Measurements from ENCODE around the gene CHSY1.
A peak's percentile ranks its signal among the peaks of the same experiment; 100 is the strongest.
"Not testable (repeated sequence)": the region's sequence is repeated elsewhere in the genome, so short reads cannot be mapped to it uniquely, and the experiment has no call there.

The CHSY1 gene

DNA sequence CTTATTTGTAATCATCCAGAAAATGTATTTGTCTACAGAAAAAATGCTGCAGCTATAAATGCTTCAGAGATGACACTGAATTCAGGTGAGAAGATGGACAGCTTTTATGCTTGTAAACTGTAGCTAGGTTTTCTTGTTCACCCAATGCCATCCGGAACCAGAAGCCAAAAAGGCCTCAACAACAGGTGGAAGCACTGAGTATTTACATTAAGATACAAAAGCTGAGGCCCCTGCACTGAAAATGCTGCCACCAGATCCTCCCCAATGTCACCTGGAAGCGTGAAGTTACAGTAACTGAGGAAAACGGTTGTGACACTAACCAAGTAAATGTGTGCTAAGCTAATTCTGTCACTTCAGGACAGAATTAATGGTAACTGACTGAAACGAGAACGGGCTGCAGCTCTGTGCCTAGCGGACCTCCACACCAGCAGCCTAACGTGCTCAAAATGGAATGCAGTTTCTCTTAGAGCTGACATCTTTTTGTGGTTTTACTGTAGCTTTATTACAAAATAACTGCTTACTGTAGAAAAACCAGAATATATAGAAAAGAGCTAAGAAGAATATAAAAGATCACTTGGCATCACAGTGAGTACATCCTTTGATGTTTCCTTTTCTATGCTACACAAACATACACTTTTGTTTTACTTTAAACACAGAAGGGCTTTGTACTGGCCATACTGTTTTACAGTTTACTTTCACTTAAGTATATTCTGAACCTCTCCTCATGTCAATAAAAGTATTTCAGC is 7.6 kb downstream of the CHSY1 start:
- no peak for DNase-seq

DNA sequence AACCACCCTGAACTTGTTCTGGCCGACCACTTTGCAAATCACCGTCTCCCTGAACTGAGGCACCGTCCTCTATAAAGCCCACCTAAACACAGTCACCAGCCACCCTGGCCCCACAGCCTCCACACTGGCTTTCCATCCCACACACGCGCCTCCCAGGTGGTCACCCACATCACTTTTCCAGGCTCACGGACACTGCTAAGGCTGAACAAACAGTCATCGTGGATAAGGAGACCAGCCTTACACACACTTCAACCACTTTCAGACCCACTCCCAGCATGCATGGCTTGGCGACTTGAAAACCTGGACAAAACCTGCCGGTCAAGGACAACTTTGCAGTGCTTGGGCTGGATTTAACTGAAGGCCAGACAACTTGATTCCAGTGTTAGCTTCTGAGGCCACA is 8.4 kb downstream of the CHSY1 start:
- no peak for DNase-seq

DNA sequence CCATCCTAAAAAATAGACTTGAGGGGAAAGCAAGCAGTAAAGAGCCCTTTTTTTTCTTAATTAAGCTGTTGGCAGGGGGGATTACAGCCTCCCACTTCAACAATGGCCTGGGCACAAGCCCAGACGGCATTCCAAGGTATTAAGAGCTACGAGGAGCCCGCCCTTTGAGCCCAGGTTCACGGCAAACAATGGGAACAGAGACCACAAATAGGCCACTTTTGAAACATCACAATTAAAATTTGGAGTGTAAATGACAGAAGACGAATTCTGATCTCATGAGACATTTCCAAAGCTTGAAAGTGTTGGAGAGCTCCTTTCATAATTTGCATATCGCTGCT is 8.9 kb downstream of the CHSY1 start:
- DNase-seq: no peak

DNA sequence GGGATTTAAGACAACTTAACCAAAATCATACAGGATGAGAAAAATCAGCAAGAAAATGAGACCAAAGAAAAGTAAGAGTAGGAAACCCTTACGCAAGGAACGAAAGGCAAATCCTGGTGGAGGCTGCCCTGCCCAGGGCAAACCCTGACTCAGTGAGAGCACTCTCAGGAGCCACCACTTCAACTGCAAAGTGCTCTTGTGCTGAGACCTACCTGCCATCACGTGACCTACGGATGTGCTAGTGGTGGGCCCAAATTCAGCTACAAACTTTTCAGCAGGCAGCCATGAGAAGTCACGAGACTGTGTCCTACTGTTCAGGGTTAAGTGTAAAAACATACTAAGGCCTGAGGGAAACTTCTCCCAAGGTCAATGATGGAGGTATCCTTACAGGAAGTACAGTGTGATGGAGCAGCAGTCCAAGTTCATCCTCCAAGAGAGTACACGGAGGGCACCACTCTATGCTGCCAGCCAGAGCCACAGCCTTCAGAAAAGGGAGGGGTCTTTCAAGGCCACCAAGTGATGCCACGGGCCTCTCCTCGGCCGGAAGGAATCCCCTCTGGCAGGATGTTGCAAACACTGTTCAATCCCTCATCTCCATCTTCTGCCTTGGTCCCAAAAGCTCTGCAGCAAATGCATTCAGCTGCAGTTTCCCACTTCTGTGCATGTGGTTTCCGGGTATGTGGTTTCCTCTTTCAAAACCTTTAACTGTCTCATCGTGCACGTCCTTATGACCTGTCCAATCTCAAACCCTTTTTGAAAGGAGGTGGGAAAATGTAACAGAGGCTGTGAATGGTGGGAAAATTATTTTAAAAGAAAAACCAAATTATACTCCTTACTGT is 9.5 kb downstream of the CHSY1 start:
- DNase-seq: peak; percentile 44

DNA sequence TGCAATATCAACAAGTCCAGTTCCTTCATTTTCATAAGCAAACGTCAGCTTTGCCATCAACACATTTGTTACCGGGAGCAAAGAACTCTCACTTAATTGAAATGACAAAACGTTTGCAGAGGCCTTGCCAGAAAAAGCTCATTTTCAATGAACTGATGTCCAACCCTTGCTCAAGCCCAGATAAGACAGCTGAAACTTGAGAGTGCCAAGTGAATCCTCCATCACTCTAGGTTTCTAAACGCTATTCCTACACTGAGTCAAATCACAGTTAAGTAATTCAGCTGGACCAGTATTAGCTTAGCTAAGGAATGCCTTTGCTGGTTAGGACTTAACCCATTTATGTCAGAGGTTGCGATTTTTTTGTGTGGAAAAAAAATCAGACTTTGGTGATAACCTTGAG is 11.5 kb downstream of the CHSY1 start:
- no peak for DNase-seq

DNA sequence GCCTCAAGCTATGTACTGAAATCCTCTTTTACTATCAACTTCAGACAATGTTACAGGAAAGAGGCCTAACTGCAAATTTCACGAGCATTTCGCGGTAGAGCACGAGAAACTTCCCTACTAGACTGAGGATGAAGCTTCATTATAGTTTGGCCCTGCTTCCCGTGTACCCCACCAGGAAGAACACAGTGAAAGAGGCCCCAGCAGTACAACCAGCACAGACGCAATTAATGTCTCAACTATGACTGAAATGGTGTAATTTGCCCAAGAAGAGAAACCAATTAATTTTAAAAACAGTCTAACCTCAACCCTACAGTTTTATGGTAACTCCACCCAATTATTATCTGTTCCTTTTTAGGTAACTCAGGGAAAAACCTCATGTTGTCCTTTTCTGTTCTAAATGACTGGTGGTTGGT is 12.1 kb downstream of the CHSY1 start:
- DNase-seq: no peak

DNA sequence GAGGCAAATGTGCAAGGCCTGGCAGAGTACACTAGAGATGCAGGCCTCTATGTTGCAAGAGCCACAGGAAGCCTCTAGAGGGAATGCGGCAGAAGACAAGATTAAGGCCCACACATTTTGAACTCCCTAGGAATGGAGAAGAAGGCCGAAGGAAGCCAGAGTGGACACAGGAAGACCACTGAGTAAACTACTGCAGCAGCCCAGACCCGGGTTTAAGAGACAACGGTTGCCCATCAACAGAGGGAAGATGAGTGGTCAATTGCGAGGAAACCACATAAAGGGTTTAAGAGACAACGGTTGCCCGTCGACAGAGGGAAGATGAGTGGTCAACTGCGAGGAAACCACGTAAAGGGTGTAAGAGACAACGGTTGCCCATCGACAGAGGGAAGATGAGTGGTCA is 14.6 kb downstream of the CHSY1 start:
- DNase-seq: no peak

DNA sequence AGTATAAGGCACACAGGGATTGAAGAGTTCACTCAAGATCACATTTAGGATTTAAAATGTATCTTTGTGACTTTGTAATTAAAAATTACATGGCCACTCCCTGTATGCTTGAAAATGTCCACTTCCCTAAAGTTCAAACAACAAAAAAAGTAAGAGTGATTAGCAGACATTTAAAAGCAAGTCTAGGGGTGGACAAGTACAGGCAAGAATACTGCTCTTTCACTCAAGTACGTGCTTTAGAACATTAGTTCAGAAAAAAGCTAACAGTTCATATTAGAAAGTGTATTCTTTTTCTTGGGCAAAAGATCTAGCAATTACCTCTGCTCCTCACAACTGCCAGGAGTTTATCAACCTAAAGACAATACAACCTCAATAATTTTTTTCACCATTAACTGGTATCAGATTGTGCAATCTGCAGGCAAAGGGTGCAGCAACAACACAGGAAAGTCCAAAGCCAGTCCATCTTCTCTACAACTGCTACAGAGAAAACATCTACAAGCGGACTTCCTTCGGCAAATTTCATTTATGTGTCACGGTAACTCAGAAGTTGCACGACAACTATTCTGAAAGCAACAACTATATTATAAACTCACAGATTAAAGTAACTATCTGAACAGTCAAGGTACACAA is 18.1 kb downstream of the CHSY1 start:
- no peak for DNase-seq

DNA sequence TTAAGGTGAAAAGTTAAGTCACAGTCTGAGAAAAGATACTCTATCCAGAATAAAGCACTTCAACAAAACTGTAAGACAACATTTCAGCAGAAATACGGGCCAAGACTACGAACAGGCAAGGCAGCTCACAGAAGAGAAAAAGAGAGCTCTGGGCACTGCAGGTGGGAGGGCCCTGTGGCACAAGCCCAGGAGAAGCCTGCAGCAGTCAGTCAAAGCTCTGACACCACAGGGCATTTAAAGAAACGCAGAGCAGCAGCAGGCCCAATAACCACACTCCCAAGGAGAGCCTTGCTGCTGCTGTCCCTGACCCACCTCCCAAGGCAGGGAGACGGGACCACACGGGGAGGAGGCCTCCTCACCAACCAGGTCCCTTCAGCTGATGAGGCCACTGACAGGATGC is 19.2 kb downstream of the CHSY1 start:
- DNase-seq: no peak

DNA sequence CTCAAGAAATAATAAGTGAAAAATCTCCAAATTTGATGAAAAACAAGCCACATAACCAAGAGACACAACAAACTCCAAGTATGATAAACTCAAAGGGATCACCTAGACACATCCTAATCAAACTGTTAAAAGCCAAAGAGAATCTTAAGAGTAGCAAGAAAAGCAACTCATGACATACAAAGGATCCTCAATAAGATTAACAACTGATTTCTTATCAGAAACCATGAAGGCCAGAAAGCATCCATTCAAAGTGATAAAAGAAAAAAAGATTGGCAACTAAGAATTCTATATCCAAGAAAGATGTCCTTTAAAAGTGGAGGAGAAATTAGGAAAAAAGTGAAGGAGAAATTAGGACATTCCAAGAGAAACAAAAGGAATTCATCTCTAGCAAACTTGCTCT is 23.5 kb downstream of the CHSY1 start:
- no peak for DNase-seq

DNA sequence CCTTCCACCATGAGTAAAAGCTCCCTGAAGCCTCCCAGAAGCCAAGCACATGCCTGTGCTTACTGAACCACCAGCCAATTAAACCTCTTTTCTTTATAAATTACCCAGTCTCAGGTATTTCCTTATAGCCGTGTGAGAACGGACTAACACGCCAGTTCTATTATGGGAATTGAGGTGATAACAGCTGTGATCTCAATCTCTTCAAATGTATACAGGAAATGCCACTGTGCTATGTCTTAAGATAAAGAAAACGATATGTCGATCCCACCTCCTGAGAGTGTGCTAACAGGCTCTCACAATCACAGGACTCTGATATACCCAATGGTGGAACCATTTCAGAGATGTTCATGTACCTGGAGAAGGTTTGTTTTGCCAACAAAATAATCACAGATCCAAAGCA is 26.2 kb downstream of the CHSY1 start:
- DNase-seq: no peak

DNA sequence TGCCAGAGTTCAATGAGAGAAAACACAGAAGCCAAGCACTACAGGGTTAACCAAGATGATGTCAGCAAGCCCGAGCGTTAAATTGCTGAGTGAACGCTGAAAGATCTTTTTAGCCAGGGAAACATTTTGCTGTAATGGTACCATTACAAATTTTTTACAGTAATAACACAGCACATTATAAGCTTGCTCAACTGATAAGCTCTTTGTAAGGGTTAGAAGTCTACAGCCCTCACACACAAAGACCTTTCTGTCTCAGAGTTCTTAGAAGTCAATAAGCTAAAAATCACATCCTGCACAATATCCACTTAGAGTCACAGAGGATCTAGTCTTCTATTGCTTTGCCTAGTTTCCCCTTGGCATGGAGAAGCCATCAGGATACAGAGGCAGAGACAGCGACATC is 29.9 kb downstream of the CHSY1 start:
- DNase-seq: no peak

DNA sequence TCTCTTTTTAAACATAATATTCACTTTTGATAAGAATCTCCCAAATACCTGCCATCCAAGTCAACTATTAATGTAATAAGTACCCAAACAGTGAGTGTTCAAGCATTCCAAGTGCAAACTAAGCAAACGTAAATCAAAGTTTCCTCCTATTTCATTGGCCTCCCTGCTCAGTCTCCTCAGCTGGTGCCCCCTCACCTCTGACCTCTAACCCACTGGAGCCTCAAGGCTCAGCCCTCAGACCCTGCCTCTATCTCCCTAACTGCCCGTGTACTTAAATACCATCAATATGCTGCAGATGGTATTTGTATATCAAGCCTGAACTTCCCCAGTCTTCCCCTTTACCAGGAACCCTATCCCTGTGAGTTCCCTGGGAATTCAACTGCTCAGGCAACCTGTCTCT is 31.8 kb downstream of the CHSY1 start:
- no peak for DNase-seq

DNA sequence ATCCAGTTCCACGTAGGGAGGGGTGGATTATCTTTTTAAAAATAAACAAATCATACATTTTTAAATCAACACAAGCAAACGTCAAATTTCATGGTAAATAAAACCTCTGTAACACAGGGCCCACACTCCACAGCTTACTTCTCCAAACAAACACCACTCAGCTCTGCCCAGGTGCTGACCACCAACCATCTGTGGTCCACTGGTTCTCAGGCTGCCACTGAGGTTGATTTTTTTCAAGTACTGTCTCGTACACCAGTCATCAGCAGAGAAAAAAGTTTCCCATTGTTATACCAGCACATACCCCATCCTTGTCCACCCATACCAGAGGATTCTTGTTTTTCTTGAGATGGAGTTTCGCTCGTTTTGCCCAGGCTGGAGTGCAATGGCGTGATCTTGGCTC is 32.4 kb downstream of the CHSY1 start:
- no peak for DNase-seq

DNA sequence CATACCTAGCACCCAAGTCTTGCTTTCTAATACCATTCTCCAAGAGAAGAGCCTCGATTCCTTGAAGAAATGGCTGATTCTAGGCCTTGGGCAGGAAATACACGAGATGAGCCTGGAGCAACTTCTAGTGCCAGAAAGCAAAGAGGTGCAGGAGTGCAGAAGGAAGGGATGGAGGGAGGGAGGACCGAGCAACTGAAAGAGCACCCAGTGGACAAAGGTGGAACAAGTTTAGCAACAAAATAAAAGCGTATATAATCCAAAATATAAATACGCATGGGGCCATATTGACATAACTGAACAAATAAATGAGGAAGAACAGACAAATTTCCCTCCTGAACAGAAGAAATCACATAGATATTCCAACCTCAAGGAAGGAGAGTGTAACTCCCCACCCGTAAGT is 34.4 kb downstream of the CHSY1 start:
- DNase-seq: no peak

DNA sequence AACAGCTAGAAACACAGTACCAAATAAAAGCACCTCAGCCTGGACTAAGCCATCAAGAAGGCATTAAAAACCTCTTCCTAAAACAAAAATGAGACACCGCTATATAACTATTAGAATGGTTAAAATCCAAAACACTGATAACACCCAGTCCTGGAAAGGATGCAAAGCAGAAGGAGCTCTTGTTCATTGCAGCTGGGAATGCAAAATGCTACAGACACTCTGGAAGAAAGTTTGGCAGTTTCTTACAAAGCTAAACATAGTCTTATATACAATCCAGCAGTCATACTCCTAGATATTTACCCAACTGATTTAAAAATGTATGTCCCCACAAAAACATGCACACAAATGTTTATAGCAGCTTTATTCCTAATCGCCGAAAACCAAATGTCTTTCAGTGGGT is 35.7 kb downstream of the CHSY1 start:
- no peak for DNase-seq

DNA sequence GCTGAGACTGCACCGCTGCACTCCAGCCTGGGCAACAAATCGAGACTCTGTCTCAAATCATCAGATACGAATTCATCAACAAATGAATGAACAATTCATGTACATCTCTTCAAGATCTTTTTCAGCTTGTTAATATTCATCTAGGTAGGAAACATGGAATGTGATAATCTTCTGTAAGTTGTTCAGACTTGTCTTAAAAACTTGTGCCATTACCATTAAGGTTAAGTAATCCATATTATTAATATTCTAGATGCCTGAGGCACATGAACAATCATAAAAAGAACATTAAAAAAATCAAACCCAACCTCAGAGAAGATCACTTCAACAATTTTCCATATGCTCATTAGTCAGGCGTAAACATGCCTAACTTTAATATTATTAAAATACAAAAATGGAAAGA is 36.2 kb downstream of the CHSY1 start:
- DNase-seq: no peak

DNA sequence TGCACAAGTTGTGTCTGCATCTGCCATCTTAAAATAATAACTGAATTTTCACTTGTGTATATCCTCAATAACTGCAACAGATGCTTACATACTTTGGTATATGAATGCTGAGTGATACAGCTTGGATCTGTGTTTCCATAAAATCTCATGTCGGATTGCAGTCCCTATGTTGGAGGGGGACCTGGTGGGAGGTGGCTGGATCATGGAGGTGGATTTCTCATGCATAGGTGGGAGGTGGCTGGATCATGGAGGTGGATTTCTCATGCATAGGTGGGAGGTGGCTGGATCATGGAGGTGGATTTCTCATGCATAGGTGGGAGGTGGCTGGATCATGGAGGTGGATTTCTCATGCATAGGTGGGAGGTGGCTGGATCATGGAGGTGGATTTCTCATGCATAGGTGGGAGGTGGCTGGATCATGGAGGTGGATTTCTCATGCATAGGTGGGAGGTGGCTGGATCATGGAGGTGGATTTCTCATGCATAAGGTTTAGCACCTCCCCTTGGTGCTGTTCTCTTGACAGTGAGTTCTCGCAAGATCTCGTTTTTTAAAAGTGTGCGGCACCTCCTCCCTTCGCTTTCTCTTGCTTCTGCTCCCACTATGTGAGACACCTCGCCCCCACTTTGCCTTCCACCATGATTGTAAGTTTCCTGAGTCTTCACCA is 37.3 kb downstream of the CHSY1 start:
- DNase-seq: not testable (repeated sequence)

DNA sequence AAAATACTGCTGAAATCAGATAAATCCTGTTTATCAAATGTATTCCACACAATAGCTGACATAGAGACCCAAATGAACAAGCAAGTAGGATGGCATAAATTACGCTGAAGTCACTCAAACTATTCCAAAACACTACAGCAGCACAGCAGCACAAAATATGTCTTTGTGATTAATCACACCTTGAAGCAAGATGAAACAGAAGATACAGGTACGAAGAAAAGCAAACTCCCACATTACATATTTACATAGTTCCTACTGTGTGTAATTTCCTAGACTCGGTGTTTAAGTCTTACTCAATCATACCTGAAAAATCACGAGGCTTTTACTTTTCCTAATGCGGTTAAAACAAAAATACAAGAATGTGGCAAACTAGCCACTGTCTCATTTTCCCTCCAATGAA is 38.3 kb downstream of the CHSY1 start:
- no peak for DNase-seq

DNA sequence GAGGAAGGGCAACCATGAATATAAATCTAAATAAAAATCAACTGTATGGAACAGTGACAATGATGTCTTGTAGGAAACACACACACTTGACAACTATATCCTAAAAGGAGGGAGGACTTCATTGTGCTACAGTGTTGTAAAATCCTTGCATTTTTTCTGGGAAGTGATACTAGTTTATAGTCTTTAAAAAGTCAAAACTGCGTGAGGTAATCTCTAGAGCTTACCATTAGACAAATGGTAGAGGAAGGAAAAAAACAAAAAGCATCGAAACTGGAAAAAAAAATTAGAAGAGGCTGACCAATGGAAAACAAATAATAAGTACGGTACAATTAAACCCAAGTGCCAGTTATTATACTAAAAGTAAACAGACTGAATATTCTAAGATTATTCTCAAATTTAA is 38.7 kb downstream of the CHSY1 start:
- DNase-seq: no peak

DNA sequence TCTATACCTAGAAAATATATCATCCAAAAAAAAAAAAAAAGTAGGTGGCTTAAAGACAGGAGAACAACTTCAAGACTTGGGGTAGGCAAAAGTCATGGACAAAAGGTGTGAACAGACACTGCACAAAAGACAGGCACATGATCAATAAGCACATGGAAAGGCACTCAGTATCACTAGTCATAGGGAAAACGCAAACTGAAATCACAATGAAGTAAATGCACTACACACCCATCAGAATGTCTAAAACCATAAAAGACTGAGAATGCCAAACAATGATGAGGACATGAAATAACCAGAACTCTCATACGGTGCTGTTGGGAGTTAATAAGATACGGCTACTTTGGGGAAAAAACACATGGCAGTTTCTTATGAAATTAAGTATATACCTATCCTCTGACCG is 40.0 kb downstream of the CHSY1 start:
- DNase-seq: no peak

DNA sequence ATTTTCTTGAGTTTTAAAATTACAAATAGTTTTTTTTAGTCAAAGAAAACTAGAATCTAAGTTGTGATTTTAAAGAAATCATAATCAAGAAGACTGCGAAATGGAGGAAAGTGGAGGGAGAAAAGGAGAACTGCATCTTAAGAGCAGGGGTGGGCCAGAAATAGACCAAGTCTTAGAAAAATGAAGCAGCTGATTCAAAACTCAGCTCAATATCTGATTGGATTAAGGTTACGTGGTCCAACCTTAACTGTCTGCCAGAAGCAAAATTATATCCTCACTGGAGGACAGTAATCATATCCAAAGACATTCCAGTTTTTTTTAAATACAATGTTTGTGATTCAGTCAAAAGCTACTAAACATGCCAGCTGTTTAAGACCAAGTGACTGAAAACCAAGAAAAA is 41.4 kb downstream of the CHSY1 start:
- DNase-seq: no peak

DNA sequence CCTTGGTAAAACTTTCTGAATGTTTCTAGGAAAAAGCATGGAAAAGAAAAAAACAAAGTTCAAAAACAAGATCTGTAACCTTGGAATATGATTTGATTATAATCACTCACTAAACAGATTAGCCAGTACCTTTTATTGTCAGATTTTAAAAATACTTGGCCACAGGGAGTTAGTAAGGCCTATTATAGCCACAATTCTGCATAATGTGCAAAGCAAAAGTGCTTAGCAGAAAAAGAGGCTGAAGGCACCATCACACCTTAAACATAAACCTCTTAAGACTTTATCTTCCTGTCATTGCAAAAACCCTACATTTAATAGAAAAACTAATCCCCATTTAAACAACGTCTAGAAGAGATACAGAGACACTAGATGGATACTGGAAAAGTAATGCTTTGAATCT is 41.8 kb downstream of the CHSY1 start:
- DNase-seq: no peak

Measured in activated naive CD4-positive, alpha-beta T cell treated with Interleukin-2 at 50 U/mL for 16 hours (primary cell).